PC-9 (cell line): ENCODE results near the gene MAGI1.

ENCODE experiments used
- EZH2 ChIP-seq: fragments of 200-600 bp; sonication (generic); IDR thresholded peaks from 2 replicates; pipeline ENCODE4 v1.8.0; 2017; ENCODE audit warnings: antibody characterized with exemption, low read depth
- TF ChIP-seq, protein P1 (sequence below): fragments of 200-600 bp; sonication (generic); conservative IDR thresholded peaks from 2 replicates; pipeline ENCODE4 v1.6.1; 2017; ENCODE audit warnings: mixed run types, antibody characterized with exemption, mild to moderate bottlenecking, moderate library complexity

DNA sequence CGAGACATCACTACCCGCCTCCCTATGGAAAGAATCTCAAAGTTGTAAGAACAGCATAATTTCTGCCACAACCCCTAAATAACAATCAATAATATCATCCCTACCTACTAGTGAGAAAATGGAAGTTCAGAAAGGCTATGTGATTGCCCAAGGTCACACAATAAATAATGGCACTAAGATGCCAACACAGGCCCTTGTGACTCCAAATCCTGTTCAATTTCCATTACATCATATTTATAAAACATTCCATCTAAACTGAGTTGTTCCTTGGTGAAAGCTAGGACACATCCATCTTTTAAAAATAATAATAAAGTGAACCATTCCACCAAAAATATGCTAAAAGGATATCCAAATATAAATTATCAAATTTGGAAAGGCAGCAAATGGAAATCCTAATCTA lies 144.6 kb downstream of the MAGI1 start:
- TF ChIP-seq, protein P1, sequence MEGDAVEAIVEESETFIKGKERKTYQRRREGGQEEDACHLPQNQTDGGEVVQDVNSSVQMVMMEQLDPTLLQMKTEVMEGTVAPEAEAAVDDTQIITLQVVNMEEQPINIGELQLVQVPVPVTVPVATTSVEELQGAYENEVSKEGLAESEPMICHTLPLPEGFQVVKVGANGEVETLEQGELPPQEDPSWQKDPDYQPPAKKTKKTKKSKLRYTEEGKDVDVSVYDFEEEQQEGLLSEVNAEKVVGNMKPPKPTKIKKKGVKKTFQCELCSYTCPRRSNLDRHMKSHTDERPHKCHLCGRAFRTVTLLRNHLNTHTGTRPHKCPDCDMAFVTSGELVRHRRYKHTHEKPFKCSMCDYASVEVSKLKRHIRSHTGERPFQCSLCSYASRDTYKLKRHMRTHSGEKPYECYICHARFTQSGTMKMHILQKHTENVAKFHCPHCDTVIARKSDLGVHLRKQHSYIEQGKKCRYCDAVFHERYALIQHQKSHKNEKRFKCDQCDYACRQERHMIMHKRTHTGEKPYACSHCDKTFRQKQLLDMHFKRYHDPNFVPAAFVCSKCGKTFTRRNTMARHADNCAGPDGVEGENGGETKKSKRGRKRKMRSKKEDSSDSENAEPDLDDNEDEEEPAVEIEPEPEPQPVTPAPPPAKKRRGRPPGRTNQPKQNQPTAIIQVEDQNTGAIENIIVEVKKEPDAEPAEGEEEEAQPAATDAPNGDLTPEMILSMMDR: no peak
- no peak for TF ChIP-seq EZH2
